AG08396 (cell line): ENCODE data around the gene SLC25A41.
A peak's percentile ranks its signal among the peaks of the same experiment; 100 is the strongest.

Experiments
- DNase-seq: peaks from one replicate; pipeline ENCODE4 v3.0.0; 2012; ENCODE audit warnings: low spot score, mixed read lengths

The SLC25A41 gene

GRCh38 chr19:6433663-6434062 is at the start of gene SLC25A41:
Gene SLC25A41 (minus strand): TSS chr19:6433763. CDS start chr19:6433693, 70 bp downstream.
- DNase-seq, result no peak

- no peak for DNase-seq
These were observed 49.7 kb upstream of the SLC25A41 start for GRCh38 chr19:6483235-6483634.

GRCh38 chr19:6482343-6482686 is 48.8 kb upstream of the SLC25A41 start:
- DNase-seq, result no peak

- DNase-seq, result peak; percentile 21
These were observed 48.2 kb upstream of the SLC25A41 start, which contains the start of gene DENND1C for GRCh38 chr19:6481541-6482342. Gene DENND1C (minus strand): TSS chr19:6481787. CDS start chr19:6481695, 92 bp downstream.

GRCh38 chr19:6480848-6481415 is 47.4 kb upstream of the SLC25A41 start:
- no peak for DNase-seq

- no peak for DNase-seq
These were observed 46.4 kb upstream of the SLC25A41 start for GRCh38 chr19:6479836-6480398.

- DNase-seq, result no peak
These were observed 45.3 kb upstream of the SLC25A41 start for GRCh38 chr19:6478815-6479214.

GRCh38 chr19:6476896-6477431 is 43.4 kb upstream of the SLC25A41 start:
- no peak for DNase-seq

- peak; percentile 88 for DNase-seq
These were observed 42.8 kb upstream of the SLC25A41 start for GRCh38 chr19:6476155-6476895.

GRCh38 chr19:6475321-6476108 is 42.0 kb upstream of the SLC25A41 start:
- no peak for DNase-seq

- DNase-seq, result no peak
These were observed 40.1 kb upstream of the SLC25A41 start for GRCh38 chr19:6473647-6474046.

GRCh38 chr19:6472713-6473112 is 39.1 kb upstream of the SLC25A41 start:
- DNase-seq, result no peak

GRCh38 chr19:6471076-6471475 is 37.5 kb upstream of the SLC25A41 start:
- no peak for DNase-seq

- DNase-seq, result no peak
These were observed 36.6 kb upstream of the SLC25A41 start for GRCh38 chr19:6470173-6470572.

- no peak for DNase-seq
These were observed 33.8 kb upstream of the SLC25A41 start for GRCh38 chr19:6467384-6467783.

GRCh38 chr19:6466526-6467248 is 33.1 kb upstream of the SLC25A41 start:
- DNase-seq, result no peak

- no peak for DNase-seq
These were observed 32.1 kb upstream of the SLC25A41 start for GRCh38 chr19:6465663-6466062.

GRCh38 chr19:6465006-6465405 is 31.4 kb upstream of the SLC25A41 start:
- DNase-seq, result peak; percentile 12

- DNase-seq, result no peak
These were observed 30.7 kb upstream of the SLC25A41 start, which contains the start of gene CRB3 for GRCh38 chr19:6464070-6464873. Gene CRB3 (plus strand): TSS chr19:6464271. CDS start chr19:6464702, 431 bp downstream.
